Measurements from ENCODE around the gene CFAP100. TPM values are rescaled to one million over a fixed set of nuclear protein-coding genes. Genes with fewer than 3 reads are reported as not detected.

The CFAP100 gene
- total and polyA plus RNA-seq, 9 of the 15 experiments (the other 6 are each of a cell fraction or from before 2014, with no cell fraction given) = not detected

GRCh38 chr3:126436826-126437717 lies 42.4 kb downstream of the CFAP100 start (continued):
- no peak for TF ChIP-seq CGGBP1 (CRISPR knock-in tag; IDR thresholded peaks at IDR 0.05)
- no peak for TF ChIP-seq SRSF3 (IDR thresholded peaks at IDR 0.05; ENCODE audit: insufficient read depth, low read length)
- TF ChIP-seq RCOR1 (IDR thresholded peaks at IDR 0.05; ENCODE audit: borderline replicate concordance in 1 of 2, low read depth in 2 of 2, low read length in 2 of 2) = no peak
- no peak for TF ChIP-seq HDAC2 (IDR thresholded peaks at IDR 0.05)

GRCh38 chr3:126438186-126438585 lies 43.5 kb downstream of the CFAP100 start:
- ChIA-PET POLR2A (no interaction called here), CTCF (ENCODE audit: low intra/inter-chr PET ratio) (no interaction called here)
- in situ Hi-C loops (cut with MboI) = no loop called here
- no peaks in the 10 kb centered on the region for H4K20me1 ChIP-seq (replicated peaks; ENCODE audit: control insufficient read depth, insufficient read depth, low read length)
- no peak for TF ChIP-seq AFF1 (IDR thresholded peaks at IDR 0.05; ENCODE audit: low read depth in 1 of 2, partially characterized antibody in 2 of 2)
- no peak for TF ChIP-seq ZNF668 (CRISPR knock-in tag; IDR thresholded peaks at IDR 0.05)
- no peak for TF ChIP-seq ZSCAN29 (IDR thresholded peaks at IDR 0.05)
- TF ChIP-seq ZNF589 (CRISPR knock-in tag; IDR thresholded peaks at IDR 0.05; ENCODE audit: low read depth) = no peak
- no peak for TF ChIP-seq VEZF1 (CRISPR knock-in tag; IDR thresholded peaks at IDR 0.05)
- TF ChIP-seq ZNF780A (CRISPR knock-in tag; IDR thresholded peaks at IDR 0.05) = no peak
- TF ChIP-seq MCM7 (IDR thresholded peaks at IDR 0.05) = no peak
- TF ChIP-seq ZNF79 (CRISPR knock-in tag; IDR thresholded peaks at IDR 0.05; ENCODE audit: low read depth) = no peak
- no TSS peak for BruUV-seq (replicated peaks)
- H3K36me3 ChIP-seq (ENCODE audit: control insufficient read depth, insufficient read depth, low read length) = peaks cover 7% of the 10 kb centered on the region; the same call in 1 of the 3 replicates
- ATAC-seq (no peak; the same call in 2 of the 3 replicates), FAIRE-seq (no peak), DNase-seq (ENCODE audit: extremely low read depth in 1 of 4, low spot score in 3 of 4) (no peak)
- H3K9me3 ChIP-seq (replicated peaks; ENCODE audit: control insufficient read depth, insufficient read depth, low read depth, low read length) = no peaks in the 10 kb centered on the region
- no peaks in the 10 kb centered on the region for H3K79me2 ChIP-seq (ENCODE audit: control insufficient read depth, insufficient read depth, low read length)
- 65% methylated on average over 6 of the region's 8 CpGs for WGBS (ENCODE audit: insufficient coverage, low coverage, missing lambda C conversion rate)
- no peak overlapping the region; a peak in 1 of 4 replicates for H3K9ac ChIP-seq (ENCODE audit: insufficient read depth in 1 of 2, low read depth in 2 of 2, low read length in 2 of 2)
- no peaks in the 10 kb centered on the region for H3K27me3 ChIP-seq (ENCODE audit: control insufficient read depth in 2 of 2, insufficient read depth in 2 of 2, low read length in 2 of 2)
- no peak overlapping the region for H3K27ac ChIP-seq (ENCODE audit: extremely low read depth, low read depth, low read length)
- intact Hi-C loops (cut with micrococcal nuclease) = no loop called here
- no peaks in the 10 kb centered on the region for H3K4me1 ChIP-seq (replicated peaks in 1 of 2; ENCODE audit: control insufficient read depth in 2 of 2, insufficient read depth in 2 of 2, low read length in 2 of 2)
- no peak overlapping the region for H3K4me2 ChIP-seq (ENCODE audit: insufficient read depth, low read length)
- no peak overlapping the region for H2AFZ ChIP-seq (ENCODE audit: low read depth, low read length)
- H3K9me1 ChIP-seq (ENCODE audit: control insufficient read depth, insufficient read depth, low read length) = no peaks in the 10 kb centered on the region
- no peak overlapping the region for H3K4me3 ChIP-seq

Measured in K562 (cell line).